ENCODE data around the gene GINS1.
"Not testable (repeated sequence)": the region's sequence is repeated elsewhere in the genome, so short reads cannot be mapped to it uniquely, and the experiment has no call there.

DNA sequence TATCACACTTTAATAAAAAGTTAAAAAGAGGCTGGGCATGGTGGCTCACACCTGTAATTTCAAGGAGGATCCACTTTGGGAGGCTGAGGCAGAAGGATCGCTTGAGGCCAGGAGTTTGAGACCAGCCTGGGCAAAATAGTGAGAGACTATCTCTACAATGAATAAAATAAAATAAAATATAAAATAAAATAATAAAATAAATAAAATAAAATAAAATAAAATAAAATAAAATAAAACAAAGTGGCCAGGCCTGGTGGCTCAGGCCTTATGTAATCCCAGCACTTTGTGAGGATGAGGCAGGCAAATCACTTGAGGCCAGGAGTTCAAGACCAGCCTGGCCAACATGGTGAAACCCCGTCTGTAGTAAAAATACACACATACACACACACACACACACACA, 65.8 kb downstream of the GINS1 start:
- TF ChIP-seq, protein P1, sequence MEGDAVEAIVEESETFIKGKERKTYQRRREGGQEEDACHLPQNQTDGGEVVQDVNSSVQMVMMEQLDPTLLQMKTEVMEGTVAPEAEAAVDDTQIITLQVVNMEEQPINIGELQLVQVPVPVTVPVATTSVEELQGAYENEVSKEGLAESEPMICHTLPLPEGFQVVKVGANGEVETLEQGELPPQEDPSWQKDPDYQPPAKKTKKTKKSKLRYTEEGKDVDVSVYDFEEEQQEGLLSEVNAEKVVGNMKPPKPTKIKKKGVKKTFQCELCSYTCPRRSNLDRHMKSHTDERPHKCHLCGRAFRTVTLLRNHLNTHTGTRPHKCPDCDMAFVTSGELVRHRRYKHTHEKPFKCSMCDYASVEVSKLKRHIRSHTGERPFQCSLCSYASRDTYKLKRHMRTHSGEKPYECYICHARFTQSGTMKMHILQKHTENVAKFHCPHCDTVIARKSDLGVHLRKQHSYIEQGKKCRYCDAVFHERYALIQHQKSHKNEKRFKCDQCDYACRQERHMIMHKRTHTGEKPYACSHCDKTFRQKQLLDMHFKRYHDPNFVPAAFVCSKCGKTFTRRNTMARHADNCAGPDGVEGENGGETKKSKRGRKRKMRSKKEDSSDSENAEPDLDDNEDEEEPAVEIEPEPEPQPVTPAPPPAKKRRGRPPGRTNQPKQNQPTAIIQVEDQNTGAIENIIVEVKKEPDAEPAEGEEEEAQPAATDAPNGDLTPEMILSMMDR (IDR thresholded peaks at IDR 0.05): not testable (repeated sequence)
- TF ChIP-seq POLR2A (IDR thresholded peaks at IDR 0.05): not testable (repeated sequence)

Measured in ovary (tissue), 3 donors.